CD14-positive monocyte (primary cell): ENCODE data around the gene USHBP1. TPM values are rescaled to one million over a fixed set of nuclear protein-coding genes. Genes with fewer than 3 reads are reported as not detected.
A peak's percentile ranks its signal among the peaks of the same experiment; 100 is the strongest.

Source experiments
- DNase-seq, 3 donors: peaks; one replicate each; pipeline ENCODE4 v3.0.0-alpha.2; 2011 to 2022
- H2AFZ ChIP-seq: 2 replicates; pipeline ENCODE4 v1.6.0; 2012; ENCODE audit warnings: mild to moderate bottlenecking, low read depth, low read length, inconsistent platforms; ENCODE audit not compliant: insufficient read depth, poor library complexity, severe bottlenecking
- H3K27ac ChIP-seq, 2 donors: 1 replicate in 1 of 2; 2 replicates in 1 of 2; pipeline ENCODE4 v1.5.1; 2012 to 2013; ENCODE audit warnings: low read length in 2 of 2, control low read depth in 1 of 2, inconsistent platforms in 1 of 2, low read depth in 1 of 2, mild to moderate bottlenecking in 1 of 2
- H3K27me3 ChIP-seq, 2 donors: one replicate each; pipeline versions ENCODE4 v1.6.0 to v1.6.1; 2011 to 2013; ENCODE audit warnings: low read length in 2 of 2; ENCODE audit not compliant: control insufficient read depth in 2 of 2, insufficient read depth in 2 of 2
- H3K36me3 ChIP-seq, 2 donors: replicated peaks in 1 of 2; 1 replicate in 1 of 2; 2 replicates in 1 of 2; pipeline versions ENCODE4 v1.5.1 to v1.6.1; 2012 to 2013; ENCODE audit warnings: low read length in 2 of 2, control low read depth in 1 of 2, inconsistent platforms in 1 of 2, mild to moderate bottlenecking in 1 of 2; ENCODE audit not compliant: insufficient read depth in 2 of 2, control insufficient read depth in 1 of 2
- H3K4me1 ChIP-seq, 2 donors: 1 replicate in 1 of 2; 2 replicates in 1 of 2; pipeline versions ENCODE4 v1.5.1 to v1.6.1; 2012 to 2013; ENCODE audit warnings: low read length in 2 of 2, control low read depth in 1 of 2, inconsistent platforms in 1 of 2, mild to moderate bottlenecking in 1 of 2, moderate library complexity in 1 of 2; ENCODE audit not compliant: insufficient read depth in 2 of 2, control insufficient read depth in 1 of 2
- H3K4me2 ChIP-seq: replicated peaks from 2 replicates; pipeline ENCODE3; 2012; ENCODE audit warnings: low read length, moderate library complexity, mild to moderate bottlenecking; ENCODE audit not compliant: poor library complexity, severe bottlenecking; ENCODE audit errors: extremely low read depth
- H3K4me3 ChIP-seq, 3 experiments: fragments of 200-600 bp in 1 of 3; sonication (generic) in 1 of 3; replicated peaks in 1 of 3; 1 replicate in 2 of 3; 2 replicates in 1 of 3; pipeline ENCODE4 v1.5.1; 2011 to 2013; ENCODE audit warnings: low read length in 3 of 3, mild to moderate bottlenecking in 3 of 3, control low read depth in 2 of 3, low read depth in 2 of 3, inconsistent platforms in 1 of 3, moderate library complexity in 1 of 3
- H3K79me2 ChIP-seq: 2 replicates; pipeline ENCODE4 v1.6.0; 2012; ENCODE audit warnings: mild to moderate bottlenecking, control low read depth, inconsistent platforms, low read length, moderate library complexity; ENCODE audit not compliant: insufficient read depth
- H3K9ac ChIP-seq: 2 replicates; pipeline ENCODE4 v1.6.0; 2017; ENCODE audit warnings: low read length, mild to moderate bottlenecking; ENCODE audit not compliant: insufficient read depth, poor library complexity, severe bottlenecking
- H3K9me3 ChIP-seq, 2 donors: replicated peaks in 1 of 2; 1 replicate in 1 of 2; 2 replicates in 1 of 2; pipeline versions ENCODE4 v1.5.1 to v1.6.1; 2012 to 2013; ENCODE audit warnings: low read length in 2 of 2, control low read depth in 1 of 2; ENCODE audit not compliant: control insufficient read depth in 1 of 2, insufficient read depth in 1 of 2
- H4K20me1 ChIP-seq: 2 replicates; pipeline ENCODE4 v1.6.0; 2012; ENCODE audit warnings: mild to moderate bottlenecking, low read length, control low read depth, moderate library complexity; ENCODE audit not compliant: insufficient read depth
- H3K27ac Mint-ChIP-seq, 7 donors: one replicate each; pipeline ENCODE4 v1.8.0; 2020; ENCODE audit warnings: mild to moderate bottlenecking in 7 of 7, mixed read lengths in 7 of 7, moderate library complexity in 6 of 7, inconsistent platforms in 2 of 7
- H3K27me3 Mint-ChIP-seq, 3 donors: one replicate each; pipeline ENCODE4 v1.8.0; 2021 to 2022; ENCODE audit warnings: low read depth in 3 of 3, mild to moderate bottlenecking in 3 of 3, mixed read lengths in 3 of 3, moderate library complexity in 3 of 3, inconsistent platforms in 1 of 3
- H3K36me3 Mint-ChIP-seq, 2 donors: one replicate each; pipeline ENCODE4 v1.8.0; 2020; ENCODE audit warnings: mixed read lengths in 2 of 2, inconsistent platforms in 1 of 2, mild to moderate bottlenecking in 1 of 2
- H3K4me1 Mint-ChIP-seq: one replicate; pipeline ENCODE4 v1.8.0; 2020; ENCODE audit warnings: mild to moderate bottlenecking, mixed read lengths
- H3K4me3 Mint-ChIP-seq, 2 donors: one replicate each; pipeline ENCODE4 v1.8.0; 2020; ENCODE audit warnings: mild to moderate bottlenecking in 2 of 2, mixed read lengths in 2 of 2, moderate library complexity in 1 of 2
- H3K9me3 Mint-ChIP-seq, 7 donors: one replicate each; pipeline ENCODE4 v1.8.0; 2020 to 2022; ENCODE audit warnings: mixed read lengths in 7 of 7, mild to moderate bottlenecking in 6 of 7, moderate library complexity in 6 of 7, inconsistent platforms in 2 of 7
- WGBS: methylation state at CpG from one replicate; pipeline ENCODE4 v1.1.5; 2013; ENCODE audit warnings: missing lambda C conversion rate; ENCODE audit not compliant: insufficient coverage; 5-methylcytosine and 5-hydroxymethylcytosine counted together
- intact Hi-C, 2 donors: fragments of 100-400 bp; cut with micrococcal nuclease; formaldehyde crosslinking; loops; one replicate each; pipeline versions ENCODE4 v1.15.0 to v1.15.1; 2023
- polyA plus RNA-seq, 3 donors: library from polyadenylated mRNA; depleted of rRNA in 1 of 3; unstranded in 2 of 3; stranded (reverse) in 1 of 3; fragments of 300-500 nt in 2 of 3; fragments of >200 nt in 1 of 3; fragmentation: Illumina TruSeq in 2 of 3; gene quantifications; 1 replicate in 2 of 3; 2 replicates in 1 of 3; pipeline ENCODE4 v1.2.3, GENCODE V29; 2012 to 2021
- TF ChIP-seq, protein P1 (sequence below): fragments of 200-600 bp; IDR thresholded peaks from one replicate; pipeline ENCODE4 v1.8.0; 2022; ENCODE audit warnings: antibody characterized with exemption, mild to moderate bottlenecking

USHBP1 gene
- polyA plus RNA-seq, 3 donors, result not detected

DNA sequence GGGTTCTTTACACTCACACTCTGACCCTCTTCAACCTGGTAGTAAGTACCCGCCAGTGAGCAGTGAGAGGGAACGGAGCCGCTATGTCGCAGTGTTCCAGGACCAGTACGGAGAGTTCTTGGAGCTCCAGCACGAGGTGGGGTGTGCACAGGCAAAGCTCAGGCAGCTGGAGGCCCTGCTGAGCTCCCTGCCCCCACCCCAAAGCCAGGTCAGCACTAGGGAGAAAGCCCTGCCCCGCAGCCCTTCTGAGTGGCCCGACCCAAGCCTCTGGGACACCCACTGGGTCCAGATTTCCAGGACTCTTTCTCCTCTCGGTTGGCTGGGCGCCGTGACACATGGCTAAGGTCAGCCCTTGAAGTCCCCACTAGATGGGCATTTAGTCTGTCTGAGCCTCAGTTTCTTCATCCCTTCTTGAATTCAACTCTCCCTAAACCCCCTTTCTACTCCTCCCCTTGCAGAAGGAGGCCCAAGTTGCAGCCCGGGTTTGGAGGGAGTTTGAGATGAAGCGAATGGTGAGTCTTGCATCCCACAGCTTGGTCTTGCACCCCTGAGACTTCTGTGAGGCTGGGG, 36.7 kb downstream of the USHBP1 start:
- peaks cover 24 to 38% of the 10 kb centered on the region in 2 donors for H3K4me1 ChIP-seq
- Mint-ChIP-seq H3K27ac (no peak overlapping the region), H3K4me3 (no peak overlapping the region), H3K27me3 (peaks cover 0 to 3% (median 0%) of the 10 kb centered on the region in 3 donors), H3K4me1 (peaks cover 22% of the 10 kb centered on the region), H3K36me3 (peaks cover 21 to 49% of the 10 kb centered on the region in 2 donors), H3K9me3 (peaks cover 0 to 2% (median 0%) of the 10 kb centered on the region in 7 donors)
- no peaks in the 10 kb centered on the region for H3K27me3 ChIP-seq
- peaks cover 8 to 41% of the 10 kb centered on the region in 2 donors for H3K36me3 ChIP-seq
- H3K9ac ChIP-seq, result no peak overlapping the region
- no peak overlapping the region for H3K27ac ChIP-seq
- WGBS, result 94% methylated on average over 10 of the region's 13 CpGs
- H3K9me3 ChIP-seq, result no peaks in the 10 kb centered on the region
- TF ChIP-seq, protein P1, sequence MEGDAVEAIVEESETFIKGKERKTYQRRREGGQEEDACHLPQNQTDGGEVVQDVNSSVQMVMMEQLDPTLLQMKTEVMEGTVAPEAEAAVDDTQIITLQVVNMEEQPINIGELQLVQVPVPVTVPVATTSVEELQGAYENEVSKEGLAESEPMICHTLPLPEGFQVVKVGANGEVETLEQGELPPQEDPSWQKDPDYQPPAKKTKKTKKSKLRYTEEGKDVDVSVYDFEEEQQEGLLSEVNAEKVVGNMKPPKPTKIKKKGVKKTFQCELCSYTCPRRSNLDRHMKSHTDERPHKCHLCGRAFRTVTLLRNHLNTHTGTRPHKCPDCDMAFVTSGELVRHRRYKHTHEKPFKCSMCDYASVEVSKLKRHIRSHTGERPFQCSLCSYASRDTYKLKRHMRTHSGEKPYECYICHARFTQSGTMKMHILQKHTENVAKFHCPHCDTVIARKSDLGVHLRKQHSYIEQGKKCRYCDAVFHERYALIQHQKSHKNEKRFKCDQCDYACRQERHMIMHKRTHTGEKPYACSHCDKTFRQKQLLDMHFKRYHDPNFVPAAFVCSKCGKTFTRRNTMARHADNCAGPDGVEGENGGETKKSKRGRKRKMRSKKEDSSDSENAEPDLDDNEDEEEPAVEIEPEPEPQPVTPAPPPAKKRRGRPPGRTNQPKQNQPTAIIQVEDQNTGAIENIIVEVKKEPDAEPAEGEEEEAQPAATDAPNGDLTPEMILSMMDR, result no peak
- DNase-seq, result no peak
- no peak overlapping the region for H3K4me2 ChIP-seq
- intact Hi-C loops, result loop anchor here in 1 of 2 donors (5.0 kb wide), 1 partner anchor 151 kb away; the partner anchor contains the start of genes HAUS8 and MYO9B
- no peak overlapping the region for H2AFZ ChIP-seq
- peaks cover 6% of the 10 kb centered on the region for H3K79me2 ChIP-seq
- no peak overlapping the region for H3K4me3 ChIP-seq
- peaks cover 26% of the 10 kb centered on the region for H4K20me1 ChIP-seq

DNA sequence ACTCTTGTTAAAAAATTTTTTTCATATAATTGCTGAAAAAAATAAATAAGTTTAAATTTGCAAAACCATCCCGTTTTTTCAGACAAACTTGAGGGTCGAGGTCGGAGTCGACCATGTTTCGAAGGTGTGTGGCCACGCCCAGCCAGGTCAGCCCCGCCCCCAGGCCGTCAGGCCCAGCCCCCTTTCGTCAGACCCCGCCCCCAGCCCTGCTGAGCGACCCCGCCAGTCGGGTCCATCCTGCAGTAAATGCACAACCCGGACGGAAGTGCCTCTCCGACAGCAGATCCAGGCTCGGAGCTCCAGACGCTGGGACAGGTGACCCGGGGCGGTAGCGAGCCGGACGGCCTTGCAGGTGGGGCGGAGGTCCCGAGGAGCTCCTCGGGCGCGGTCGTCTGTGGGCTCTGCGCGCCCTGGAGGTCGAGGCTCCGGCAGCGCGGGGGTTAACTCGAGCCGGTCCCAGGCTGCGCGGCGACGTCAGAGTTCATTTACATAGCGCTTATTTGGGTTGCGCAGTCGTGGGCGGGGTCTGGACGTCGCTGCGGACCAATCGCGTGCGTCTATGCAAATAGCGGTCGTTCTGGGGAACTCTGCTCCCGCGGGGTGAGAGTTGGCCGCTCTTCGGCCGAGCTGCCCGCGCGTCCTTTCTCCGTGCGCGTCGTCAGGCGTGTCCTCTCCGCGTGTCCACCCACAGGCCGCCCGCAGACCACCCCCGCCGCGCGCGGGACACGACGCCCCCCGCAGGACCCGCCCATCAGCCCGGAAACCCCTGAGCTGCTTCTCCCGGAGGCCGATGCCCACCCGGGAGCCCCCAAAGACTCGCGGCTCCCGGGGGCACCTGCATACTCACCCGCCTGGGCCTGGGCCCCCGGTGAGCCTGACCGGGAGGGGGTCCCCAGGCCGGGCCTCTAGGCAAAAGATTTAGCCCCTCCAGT, 38.3 kb downstream of the USHBP1 start, which contains the start of gene OCEL1:
Gene OCEL1 (plus strand): TSS at position 225 of the 932 bp plus-strand sequence. CDS start 22 bp downstream, at position 247.
- intact Hi-C loops, result loop anchor here in 1 of 2 donors (1.0 to 5.0 kb wide), 2 partner anchors 11 to 149 kb away; partner anchors contain the start of genes HAUS8, MYO9B and USE1
- Mint-ChIP-seq H3K9me3 (peaks cover 0 to 2% (median 0%) of the 10 kb centered on the region in 7 donors), H3K4me1 (peaks cover 22% of the 10 kb centered on the region), H3K4me3 (peak within 1 kb of the TSS; percentile 92 to 97), H3K27me3 (peaks cover 0 to 3% (median 0%) of the 10 kb centered on the region in 3 donors), H3K27ac (peak within 1 kb of the TSS; percentile 94 to 99 (median 97)), H3K36me3 (peaks cover 14 to 38% of the 10 kb centered on the region in 2 donors)
- H3K4me1 ChIP-seq, result peaks cover 24 to 38% of the 10 kb centered on the region in 2 donors
- H3K27ac ChIP-seq, result peak within 1 kb of the TSS; percentile 79 to 90
- H3K4me3 ChIP-seq, result peak within 1 kb of the TSS; percentile 52 to 88 (median 74)
- peak within 1 kb of the TSS; percentile 84 for H2AFZ ChIP-seq
- peaks cover 8 to 30% of the 10 kb centered on the region in 2 donors for H3K36me3 ChIP-seq
- peak; percentile 98 for DNase-seq
- TF ChIP-seq, protein P1, result no peak
- H3K79me2 ChIP-seq, result peaks cover 6% of the 10 kb centered on the region
- H3K4me2 ChIP-seq, result peak within 1 kb of the TSS; percentile 87
- WGBS, result under 1% methylated on average over 90 of the region's 90 CpGs
- no peaks in the 10 kb centered on the region for H3K27me3 ChIP-seq
- peak within 1 kb of the TSS; percentile 71 for H3K9ac ChIP-seq
- H3K9me3 ChIP-seq, result no peaks in the 10 kb centered on the region
- peaks cover 21% of the 10 kb centered on the region for H4K20me1 ChIP-seq
